OCI-LY1 (cell line): ENCODE measurements around the gene ADARB2.
"Not testable (repeated sequence)": the region's sequence is repeated elsewhere in the genome, so short reads cannot be mapped to it uniquely, and the experiment has no call there.

Experiments
- H2AFZ ChIP-seq: fragments of 200-600 bp; sonication (generic), shearing (Covaris generic); 2 replicates; pipeline ENCODE4 v1.6.0; 2014; ENCODE audit warnings: antibody characterized with exemption, mild to moderate bottlenecking, low read length
- H3F3A ChIP-seq: fragments of 200-600 bp; sonication (generic), shearing (Covaris generic); 2 replicates; pipeline ENCODE4 v1.6.0; 2014; ENCODE audit warnings: mild to moderate bottlenecking, antibody characterized with exemption, low read length, moderate library complexity; ENCODE audit not compliant: insufficient read depth
- H3K27ac ChIP-seq: fragments of 200-600 bp; sonication (generic); 2 replicates; pipeline ENCODE4 v1.5.1; 2014; ENCODE audit warnings: low read length, mixed run types, mild to moderate bottlenecking, low read depth; ENCODE audit not compliant: poor library complexity, severe bottlenecking
- H3K27me3 ChIP-seq: fragments of 200-600 bp; sonication (generic); 2 replicates; pipeline ENCODE4 v1.6.0; 2014; ENCODE audit warnings: antibody characterized with exemption, mild to moderate bottlenecking, low read length, moderate library complexity; ENCODE audit not compliant: insufficient read depth
- H3K36me3 ChIP-seq: fragments of 200-600 bp; sonication (generic); 2 replicates; pipeline ENCODE4 v1.6.1; 2014; ENCODE audit warnings: mild to moderate bottlenecking, antibody characterized with exemption, low read length, moderate library complexity, mixed read lengths; ENCODE audit not compliant: insufficient read depth
- H3K4me1 ChIP-seq: fragments of 200-600 bp; sonication (generic); 2 replicates; pipeline ENCODE4 v1.5.1; 2014; ENCODE audit warnings: mild to moderate bottlenecking, low read length, moderate library complexity; ENCODE audit not compliant: insufficient read depth, severe bottlenecking
- H3K4me2 ChIP-seq: fragments of 200-600 bp; sonication (generic), shearing (Covaris generic); 2 replicates; pipeline ENCODE4 v1.6.1; 2014; ENCODE audit warnings: low read length
- H3K4me3 ChIP-seq: fragments of 200-600 bp; sonication (generic); 2 replicates; pipeline ENCODE4 v1.5.1; 2014; ENCODE audit warnings: low read length, low read depth, mild to moderate bottlenecking, mixed read lengths; ENCODE audit not compliant: poor library complexity, severe bottlenecking
- H3K79me2 ChIP-seq: fragments of 200-600 bp; shearing (Covaris generic); 2 replicates; pipeline ENCODE4 v1.6.1; 2016; ENCODE audit warnings: mixed run types, low read length, mixed read lengths; ENCODE audit not compliant: insufficient read depth
- H3K9ac ChIP-seq: fragments of 200-600 bp; sonication (generic), shearing (Covaris generic); 2 replicates; pipeline ENCODE4 v1.6.1; 2014; ENCODE audit warnings: mild to moderate bottlenecking, low read length, mixed read lengths
- H3K9me2 ChIP-seq: fragments of 200-600 bp; sonication (generic), shearing (Covaris generic); 2 replicates; pipeline ENCODE4 v1.6.1; 2014; ENCODE audit warnings: low read depth, mild to moderate bottlenecking, low read length, mixed read lengths
- H3K9me3 ChIP-seq: fragments of 200-600 bp; shearing (Covaris generic); 2 replicates; pipeline ENCODE4 v1.6.1; 2014; ENCODE audit warnings: low read length, mixed read lengths
- H4K20me1 ChIP-seq: fragments of 200-600 bp; sonication (generic), shearing (Covaris generic); 2 replicates; pipeline ENCODE4 v1.6.0; 2016; ENCODE audit warnings: mild to moderate bottlenecking, low read length; ENCODE audit not compliant: insufficient read depth
- CTCF ChIP-seq: fragments of 200-600 bp; sonication (generic), shearing (Covaris generic); IDR thresholded peaks from 2 replicates; pipeline ENCODE4 v1.5.1; 2017; ENCODE audit warnings: mild to moderate bottlenecking, antibody characterized with exemption, low read length, moderate library complexity, mixed read lengths
- EZH2 ChIP-seq: fragments of 200-600 bp; sonication (generic), shearing (Covaris generic); IDR thresholded peaks from 2 replicates; pipeline ENCODE4 v1.8.0; 2017; ENCODE audit warnings: borderline replicate concordance, mixed run types, mild to moderate bottlenecking, antibody characterized with exemption, low read length, moderate library complexity, mixed read lengths

The ADARB2 gene

GRCh38 chr10:1327759-1328158 lies 409.6 kb downstream of the ADARB2 start:
- H3K4me2 ChIP-seq = no peak overlapping the region

GRCh38 chr10:1326514-1326913 lies 410.8 kb downstream of the ADARB2 start:
- not testable (repeated sequence) for H3K9me2 ChIP-seq, H3K36me3 ChIP-seq, H4K20me1 ChIP-seq, H3K4me1 ChIP-seq, H3K4me2 ChIP-seq, H3F3A ChIP-seq, H3K27me3 ChIP-seq, H3K9ac ChIP-seq, H3K27ac ChIP-seq, H3K9me3 ChIP-seq, H2AFZ ChIP-seq, H3K79me2 ChIP-seq, H3K4me3 ChIP-seq

More at GRCh38 chr10:1327759-1328158, 409.6 kb downstream of the ADARB2 start:
- no peaks in the 10 kb centered on the region for H3K79me2 ChIP-seq
- H3K36me3 ChIP-seq = no peaks in the 10 kb centered on the region
- H3K9ac ChIP-seq = no peak overlapping the region
- H3K9me3 ChIP-seq = peaks cover 4% of the 10 kb centered on the region; the same call in 1 of the 2 replicates
- no peak overlapping the region for H3K4me3 ChIP-seq
- H3K27ac ChIP-seq = no peak overlapping the region
- no peak for TF ChIP-seq EZH2
- no peak for TF ChIP-seq CTCF
- no peaks in the 10 kb centered on the region for H3K4me1 ChIP-seq
- no peaks in the 10 kb centered on the region for H3K9me2 ChIP-seq
- no peaks in the 10 kb centered on the region for H4K20me1 ChIP-seq
- H3F3A ChIP-seq = no peaks in the 10 kb centered on the region
- no peak overlapping the region for H2AFZ ChIP-seq
- H3K27me3 ChIP-seq = no peaks in the 10 kb centered on the region

- Histone ChIP-seq H3K36me3 (no peaks in the 10 kb centered on the region), H3K9me2 (no peaks in the 10 kb centered on the region), H3K9me3 (peaks cover 4% of the 10 kb centered on the region; the same call in 1 of the 2 replicates), H3K79me2 (no peaks in the 10 kb centered on the region), H4K20me1 (no peaks in the 10 kb centered on the region), H3K27ac (no peak overlapping the region), H2AFZ (no peak overlapping the region), H3K9ac (no peak overlapping the region), H3K4me2 (no peak overlapping the region), H3F3A (no peaks in the 10 kb centered on the region), H3K4me3 (no peak overlapping the region), H3K27me3 (no peaks in the 10 kb centered on the region), H3K4me1 (no peaks in the 10 kb centered on the region)
- TF ChIP-seq EZH2 (no peak), CTCF (no peak)
These were observed 412.4 kb downstream of the ADARB2 start for GRCh38 chr10:1324903-1325302.

GRCh38 chr10:1323951-1324350 lies 413.4 kb downstream of the ADARB2 start:
- Histone ChIP-seq H3K9me3 (peaks cover 4% of the 10 kb centered on the region; the same call in 1 of the 2 replicates), H3K27ac (no peak overlapping the region), H3K27me3 (no peaks in the 10 kb centered on the region), H3K4me3 (no peak overlapping the region), H3F3A (no peaks in the 10 kb centered on the region), H3K79me2 (no peaks in the 10 kb centered on the region), H3K9ac (no peak overlapping the region), H4K20me1 (no peaks in the 10 kb centered on the region), H3K36me3 (no peaks in the 10 kb centered on the region), H3K4me2 (no peak overlapping the region), H2AFZ (no peak overlapping the region), H3K4me1 (no peaks in the 10 kb centered on the region), H3K9me2 (no peaks in the 10 kb centered on the region)
- TF ChIP-seq CTCF (no peak), EZH2 (no peak)
